OCI-LY3 (cell line): ENCODE results near the gene TK2.

Experiments
- EZH2phosphoT487 ChIP-seq: fragments of 200-600 bp; shearing (Covaris generic); IDR thresholded peaks from 2 replicates; pipeline ENCODE4 v1.6.1; 2018; ENCODE audit warnings: antibody characterized with exemption, mixed run types, low read depth
- TF ChIP-seq, protein P1 (sequence below): fragments of 200-600, 300-600 bp; sonication (generic); IDR thresholded peaks from 2 replicates; pipeline ENCODE4 v1.5.1; 2014; ENCODE audit warnings: antibody characterized with exemption, low read length, low read depth

DNA sequence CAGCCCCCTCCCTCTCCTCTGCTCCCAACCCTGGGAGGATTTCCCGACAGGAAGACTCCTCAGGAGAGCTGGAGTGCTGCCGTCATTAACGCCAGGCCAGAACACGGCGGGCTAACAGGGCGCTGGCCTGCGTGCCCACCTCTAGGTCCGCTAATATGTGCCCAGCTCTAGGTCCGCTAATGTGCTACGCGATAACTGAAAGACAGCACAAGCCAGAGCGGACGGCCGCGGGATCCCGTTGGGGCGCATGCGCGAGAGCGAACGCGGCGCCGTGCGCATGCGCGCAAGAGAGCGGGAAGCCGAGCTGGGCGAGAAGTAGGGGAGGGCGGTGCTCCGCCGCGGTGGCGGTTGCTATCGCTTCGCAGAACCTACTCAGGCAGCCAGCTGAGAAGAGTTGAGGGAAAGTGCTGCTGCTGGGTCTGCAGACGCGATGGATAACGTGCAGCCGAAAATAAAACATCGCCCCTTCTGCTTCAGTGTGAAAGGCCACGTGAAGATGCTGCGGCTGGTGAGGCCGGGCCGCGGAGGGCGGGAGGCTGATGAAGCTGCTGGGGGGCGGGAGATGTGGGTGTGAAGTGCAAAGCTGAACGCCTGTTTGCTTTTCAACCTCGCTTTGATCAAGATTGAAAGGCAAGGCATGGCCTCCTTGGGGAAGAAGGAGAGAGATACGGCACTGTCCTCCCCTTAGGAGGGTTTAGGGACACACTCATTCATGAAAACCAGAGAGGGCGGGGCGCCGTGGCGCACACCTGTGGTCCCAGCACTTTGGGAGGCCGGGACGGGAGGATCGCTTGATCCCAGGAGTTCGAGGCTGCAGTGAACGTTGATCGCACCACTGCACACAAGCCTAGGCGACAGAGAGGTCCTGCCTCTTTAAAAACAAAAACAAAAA, 2.6 kb upstream of the TK2 start, which contains the start of gene CKLF:
- TF ChIP-seq, protein P1, sequence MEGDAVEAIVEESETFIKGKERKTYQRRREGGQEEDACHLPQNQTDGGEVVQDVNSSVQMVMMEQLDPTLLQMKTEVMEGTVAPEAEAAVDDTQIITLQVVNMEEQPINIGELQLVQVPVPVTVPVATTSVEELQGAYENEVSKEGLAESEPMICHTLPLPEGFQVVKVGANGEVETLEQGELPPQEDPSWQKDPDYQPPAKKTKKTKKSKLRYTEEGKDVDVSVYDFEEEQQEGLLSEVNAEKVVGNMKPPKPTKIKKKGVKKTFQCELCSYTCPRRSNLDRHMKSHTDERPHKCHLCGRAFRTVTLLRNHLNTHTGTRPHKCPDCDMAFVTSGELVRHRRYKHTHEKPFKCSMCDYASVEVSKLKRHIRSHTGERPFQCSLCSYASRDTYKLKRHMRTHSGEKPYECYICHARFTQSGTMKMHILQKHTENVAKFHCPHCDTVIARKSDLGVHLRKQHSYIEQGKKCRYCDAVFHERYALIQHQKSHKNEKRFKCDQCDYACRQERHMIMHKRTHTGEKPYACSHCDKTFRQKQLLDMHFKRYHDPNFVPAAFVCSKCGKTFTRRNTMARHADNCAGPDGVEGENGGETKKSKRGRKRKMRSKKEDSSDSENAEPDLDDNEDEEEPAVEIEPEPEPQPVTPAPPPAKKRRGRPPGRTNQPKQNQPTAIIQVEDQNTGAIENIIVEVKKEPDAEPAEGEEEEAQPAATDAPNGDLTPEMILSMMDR, result no peak
- no peak for TF ChIP-seq EZH2phosphoT487
